ENCODE results near the gene ZBTB7C. TPM values are rescaled to one million over a fixed set of nuclear protein-coding genes. Genes with fewer than 3 reads are reported as not detected.

ZBTB7C gene
- total RNA-seq, 1 donor from 2014 or later: 13.0 TPM

DNA sequence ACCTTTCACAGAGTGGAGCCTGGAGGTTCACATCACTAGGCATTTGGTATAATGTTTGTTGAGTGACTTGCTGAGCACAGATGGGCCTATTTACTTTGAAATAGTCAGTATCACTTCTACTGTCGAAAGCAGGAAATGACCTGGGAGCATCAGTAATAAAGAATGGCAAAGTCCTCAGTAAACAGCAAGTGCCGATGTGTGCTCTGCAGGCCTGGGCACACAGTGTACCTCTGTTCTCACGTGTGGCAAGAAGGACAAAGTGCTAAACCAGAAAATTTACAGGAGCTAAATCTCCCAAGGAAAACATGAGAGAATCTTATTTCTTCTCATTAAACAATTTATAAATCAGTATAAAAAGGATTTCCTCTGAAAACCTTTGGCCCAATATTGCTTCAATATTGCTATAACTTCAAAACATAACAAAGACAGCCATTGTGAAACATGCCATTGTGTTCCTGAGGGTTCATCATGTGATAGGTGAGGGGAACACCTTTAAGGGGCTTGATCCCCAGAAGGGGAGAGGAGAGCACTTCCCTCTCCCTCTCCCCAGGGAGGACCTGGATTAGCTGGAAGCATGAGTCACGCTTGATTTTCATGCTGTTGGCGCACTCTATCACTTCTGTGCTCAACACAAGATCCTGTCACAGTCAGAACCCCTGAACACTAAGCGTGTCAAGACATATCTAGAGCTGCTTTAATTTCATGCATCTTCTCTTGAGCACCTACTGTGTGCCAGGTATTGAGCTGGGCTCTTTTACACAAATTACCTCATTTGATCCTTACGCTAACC lies 347.2 kb downstream of the ZBTB7C start:
- H3K27ac Mint-ChIP-seq: no peak overlapping the region
- H3K4me3 Mint-ChIP-seq: no peak overlapping the region
- DNase-seq (ENCODE audit: extremely low spot score, unreplicated experiment): no peak

DNA sequence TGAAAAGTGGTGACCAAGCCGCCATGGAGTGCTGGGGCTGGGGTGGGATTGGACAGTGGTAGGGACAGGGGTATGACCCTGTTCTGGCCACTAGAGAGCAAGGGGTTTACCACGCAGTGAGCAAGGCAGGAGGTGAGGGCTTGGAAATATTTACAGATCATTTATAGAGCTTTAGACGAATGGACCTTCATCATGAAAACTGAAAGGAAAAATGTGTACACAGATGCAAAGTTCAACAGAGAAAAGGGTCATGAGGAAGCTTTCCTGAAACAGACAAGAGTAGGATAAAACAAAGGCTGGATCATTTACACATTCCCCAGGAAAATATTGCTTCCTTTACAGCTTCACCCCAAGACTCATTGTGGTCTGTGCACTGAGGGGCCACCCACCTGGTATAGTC lies 348.2 kb downstream of the ZBTB7C start:
- Mint-ChIP-seq H3K27me3 (no peaks in the 10 kb centered on the region), H3K36me3 (no peaks in the 10 kb centered on the region), H3K27ac (peak overlapping the region; percentile 5), H3K4me3 (no peak overlapping the region), H3K4me1 (ENCODE audit: unreplicated experiment) (peaks cover 34% of the 10 kb centered on the region), H3K9me3 (no peaks in the 10 kb centered on the region)
- DNase-seq (ENCODE audit: extremely low spot score, unreplicated experiment): no peak
- TF ChIP-seq, protein P1, sequence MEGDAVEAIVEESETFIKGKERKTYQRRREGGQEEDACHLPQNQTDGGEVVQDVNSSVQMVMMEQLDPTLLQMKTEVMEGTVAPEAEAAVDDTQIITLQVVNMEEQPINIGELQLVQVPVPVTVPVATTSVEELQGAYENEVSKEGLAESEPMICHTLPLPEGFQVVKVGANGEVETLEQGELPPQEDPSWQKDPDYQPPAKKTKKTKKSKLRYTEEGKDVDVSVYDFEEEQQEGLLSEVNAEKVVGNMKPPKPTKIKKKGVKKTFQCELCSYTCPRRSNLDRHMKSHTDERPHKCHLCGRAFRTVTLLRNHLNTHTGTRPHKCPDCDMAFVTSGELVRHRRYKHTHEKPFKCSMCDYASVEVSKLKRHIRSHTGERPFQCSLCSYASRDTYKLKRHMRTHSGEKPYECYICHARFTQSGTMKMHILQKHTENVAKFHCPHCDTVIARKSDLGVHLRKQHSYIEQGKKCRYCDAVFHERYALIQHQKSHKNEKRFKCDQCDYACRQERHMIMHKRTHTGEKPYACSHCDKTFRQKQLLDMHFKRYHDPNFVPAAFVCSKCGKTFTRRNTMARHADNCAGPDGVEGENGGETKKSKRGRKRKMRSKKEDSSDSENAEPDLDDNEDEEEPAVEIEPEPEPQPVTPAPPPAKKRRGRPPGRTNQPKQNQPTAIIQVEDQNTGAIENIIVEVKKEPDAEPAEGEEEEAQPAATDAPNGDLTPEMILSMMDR (conservative IDR thresholded peaks at IDR 0.05): no peak

More for the DNA sequence above, 347.2 kb downstream of the ZBTB7C start:
- TF ChIP-seq, protein P1 (conservative IDR thresholded peaks at IDR 0.05): no peak
- H3K27me3 Mint-ChIP-seq: no peaks in the 10 kb centered on the region
- H3K4me1 Mint-ChIP-seq (ENCODE audit: unreplicated experiment): peaks cover 38% of the 10 kb centered on the region
- no peaks in the 10 kb centered on the region for H3K36me3 Mint-ChIP-seq
- no peaks in the 10 kb centered on the region for H3K9me3 Mint-ChIP-seq

DNA sequence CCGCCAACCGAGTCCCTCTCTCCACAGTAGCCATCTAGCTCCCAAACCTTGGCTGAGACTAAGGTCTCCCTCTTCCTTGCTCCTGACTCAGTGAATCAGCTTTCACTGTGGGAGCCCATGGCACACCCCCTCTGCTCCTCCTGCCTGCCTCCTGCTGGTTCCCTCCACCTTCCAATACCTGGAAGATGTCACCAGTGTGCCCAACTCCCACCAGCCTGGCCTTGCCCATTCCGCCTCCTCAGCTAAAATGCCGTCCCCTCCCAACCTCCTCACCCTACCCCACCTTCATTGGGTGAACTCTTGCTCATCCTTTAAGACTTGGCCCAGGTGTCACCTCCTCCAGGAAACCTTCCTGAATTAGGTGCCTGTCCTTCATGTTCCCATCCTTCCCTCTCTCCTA lies 348.8 kb downstream of the ZBTB7C start:
- TF ChIP-seq, protein P1 (conservative IDR thresholded peaks at IDR 0.05): no peak
- DNase-seq (ENCODE audit: extremely low spot score, unreplicated experiment): no peak
- Mint-ChIP-seq H3K4me3 (no peak overlapping the region), H3K36me3 (no peaks in the 10 kb centered on the region), H3K4me1 (ENCODE audit: unreplicated experiment) (peaks cover 30% of the 10 kb centered on the region), H3K27ac (no peak overlapping the region), H3K9me3 (no peaks in the 10 kb centered on the region), H3K27me3 (peaks cover 3% of the 10 kb centered on the region)

DNA sequence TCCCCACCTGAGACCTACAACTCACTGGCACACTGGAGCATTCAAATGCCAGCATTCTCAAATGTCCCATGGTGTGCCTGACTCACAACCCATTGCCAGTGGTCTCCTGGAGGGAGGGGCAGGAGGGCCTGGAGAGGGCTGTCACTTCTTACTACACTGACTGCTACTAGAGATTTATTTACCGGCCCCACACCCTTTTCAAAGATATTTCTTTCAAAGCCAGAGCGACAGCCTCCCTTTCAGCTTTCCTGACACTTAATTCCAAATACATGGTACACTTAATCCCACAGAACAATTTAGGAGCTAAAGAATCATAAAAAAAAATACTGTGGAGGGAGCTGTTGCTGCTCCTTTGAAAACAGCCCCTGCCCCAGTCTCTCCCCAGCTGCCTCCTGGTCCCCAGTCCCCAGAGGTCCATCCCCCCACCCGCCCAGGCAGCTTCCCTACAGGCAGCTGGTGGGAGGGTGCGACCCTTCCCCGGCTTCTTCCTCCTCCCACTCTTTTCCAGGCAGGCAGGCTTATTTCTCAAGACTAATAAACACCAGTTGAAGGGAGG lies 349.6 kb downstream of the ZBTB7C start:
- DNase-seq (ENCODE audit: extremely low spot score, unreplicated experiment): no peak
- H3K9me3 Mint-ChIP-seq: no peaks in the 10 kb centered on the region
- H3K4me1 Mint-ChIP-seq (ENCODE audit: unreplicated experiment): peaks cover 29% of the 10 kb centered on the region
- no peaks in the 10 kb centered on the region for H3K36me3 Mint-ChIP-seq
- peaks cover 3% of the 10 kb centered on the region for H3K27me3 Mint-ChIP-seq
- H3K4me3 Mint-ChIP-seq: no peak overlapping the region
- TF ChIP-seq, protein P1 (conservative IDR thresholded peaks at IDR 0.05): no peak
- peak overlapping the region; percentile 36 for H3K27ac Mint-ChIP-seq

DNA sequence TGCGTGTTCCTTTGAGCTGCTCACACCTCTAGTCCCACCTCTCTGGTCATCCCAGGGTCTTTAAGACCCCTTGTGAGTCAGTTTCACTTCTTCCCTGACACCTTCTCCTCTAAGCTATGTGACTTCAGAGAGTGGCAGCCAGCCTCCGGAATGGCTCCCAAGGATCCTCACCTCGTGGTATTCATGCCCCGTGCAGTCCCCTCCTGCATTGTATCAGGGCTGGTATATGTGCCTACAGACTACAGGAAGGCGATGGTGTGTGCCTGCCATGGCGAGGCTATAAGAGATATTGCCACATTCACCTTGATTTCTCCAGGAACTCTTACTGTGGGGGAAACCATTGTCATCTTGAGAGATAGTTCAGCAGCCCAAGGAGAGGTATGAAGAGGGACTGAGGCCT lies 350.7 kb downstream of the ZBTB7C start:
- Mint-ChIP-seq H3K4me1 (ENCODE audit: unreplicated experiment) (peaks cover 39% of the 10 kb centered on the region), H3K27ac (no peak overlapping the region), H3K36me3 (no peaks in the 10 kb centered on the region), H3K9me3 (no peaks in the 10 kb centered on the region), H3K4me3 (no peak overlapping the region), H3K27me3 (peaks cover 3% of the 10 kb centered on the region)
- TF ChIP-seq, protein P1 (conservative IDR thresholded peaks at IDR 0.05): no peak
- DNase-seq (ENCODE audit: extremely low spot score, unreplicated experiment): no peak

Measured in type B pancreatic cell (in vitro differentiated cells).